GM12878 (cell line): Measurements from ENCODE around the gene MAP2K4. TPM values are rescaled to one million over a fixed set of nuclear protein-coding genes. Genes with fewer than 3 reads are reported as not detected.

Experiments used
- ATAC-seq: fragments of 200-7000 bp; cut with Tn5 transposase; 3 replicates; pipeline ENCODE4 v1.9.1; 2020; ENCODE audit warnings: mild to moderate bottlenecking, moderate library complexity
- BruUV-seq: library from RNA; stranded (reverse); fragments of 400-500 nt; replicated peaks from 2 replicates; lab custom pipeline; 2021; lab: Mats Ljungman, UMichigan
- CTCF ChIA-PET: fragments of 300-600 bp; sonication (Branson Sonifier 250); formaldehyde crosslinking; extraction: SDS; loops from one replicate; lab custom pipeline; 2021; ENCODE audit warnings: inconsistent platforms; lab: Yijun Ruan, JAX
- POLR2A ChIA-PET: fragments of 350-600 bp; formaldehyde crosslinking; extraction: SDS; loops from one replicate; lab custom pipeline; 2021; ENCODE audit warnings: inconsistent platforms; lab: Charles Lee
- RAD21 ChIA-PET: fragments of 300-600 bp; sonication (Branson Sonifier 250); formaldehyde crosslinking; loops from one replicate; lab custom pipeline; 2023; ENCODE audit warnings: antibody characterized with exemption; ENCODE audit not compliant: unreplicated experiment; lab: Charles Lee
- SMC1A ChIA-PET: fragments of 300-600 bp; sonication (Branson Sonifier 250); formaldehyde crosslinking; loops from one replicate; lab custom pipeline; 2023; ENCODE audit not compliant: unreplicated experiment, uncharacterized antibody; lab: Charles Lee
- DNase-seq: peaks from one replicate; pipeline ENCODE4 v3.0.0-alpha.2; 2011; ENCODE audit warnings: low read depth, low spot score
- FAIRE-seq: peaks from 3 replicates; lab custom pipeline; 2011; peaks lifted over from hg19 to GRCh38; lab: Jason Lieb, UNC
- H2AFZ ChIP-seq: 2 replicates; pipeline ENCODE4 v1.6.0; 2011; ENCODE audit warnings: low read depth, low read length, control low read depth; ENCODE audit not compliant: control insufficient read depth
- H3K27ac ChIP-seq: 2 replicates; pipeline ENCODE4 v1.5.1; 2011; ENCODE audit warnings: control low read depth; ENCODE audit not compliant: control insufficient read depth, insufficient read depth
- H3K27me3 ChIP-seq, 2 experiments: replicated peaks in 1 of 2; 2 replicates each; pipeline versions ENCODE4 v1.6.0 to v1.6.1; 2011; ENCODE audit warnings: low read length in 1 of 2; ENCODE audit not compliant: control insufficient read depth in 2 of 2, insufficient read depth in 2 of 2
- H3K36me3 ChIP-seq, 2 experiments: 2 replicates each; pipeline ENCODE4 v1.5.1; 2011; ENCODE audit warnings: low read length in 1 of 2; ENCODE audit not compliant: control insufficient read depth in 2 of 2, insufficient read depth in 2 of 2
- H3K4me1 ChIP-seq: 2 replicates; pipeline ENCODE4 v1.6.1; 2011; ENCODE audit warnings: mild to moderate bottlenecking, low read length, moderate library complexity, mixed read lengths; ENCODE audit not compliant: control insufficient read depth, insufficient read depth
- H3K4me2 ChIP-seq: 2 replicates; pipeline ENCODE4 v1.6.0; 2011; ENCODE audit warnings: control low read depth; ENCODE audit not compliant: control insufficient read depth, insufficient read depth
- H3K4me3 ChIP-seq: fragments of 200-600 bp; sonication (generic); 2 replicates; pipeline ENCODE4 v1.5.1; 2016
- H3K79me2 ChIP-seq: 2 replicates; pipeline ENCODE4 v1.6.0; 2011; ENCODE audit warnings: low read length; ENCODE audit not compliant: control insufficient read depth, insufficient read depth
- H3K9ac ChIP-seq: 2 replicates; pipeline ENCODE4 v1.8.0; 2011; ENCODE audit warnings: low read length, control low read depth, mixed read lengths; ENCODE audit not compliant: control insufficient read depth, insufficient read depth
- H3K9me3 ChIP-seq: replicated peaks from 3 replicates; pipeline ENCODE4 v1.5.1; 2011; ENCODE audit warnings: mild to moderate bottlenecking, low read length; ENCODE audit not compliant: control insufficient read depth, insufficient read depth
- H4K20me1 ChIP-seq: 2 replicates; pipeline ENCODE4 v1.6.0; 2011; ENCODE audit not compliant: control insufficient read depth, insufficient read depth
- BMI1 ChIP-seq: fragments of 450-650 bp; IDR thresholded peaks from 2 replicates; pipeline ENCODE4 v1.6.1; 2016; ENCODE audit warnings: mild to moderate bottlenecking, moderate library complexity, borderline replicate concordance
- CHD1 ChIP-seq: IDR thresholded peaks from 2 replicates; pipeline ENCODE4 v1.6.1; 2012; ENCODE audit warnings: low read depth, low read length, improper control_type of control experiment
- CUX1 ChIP-seq: IDR thresholded peaks from 2 replicates; pipeline ENCODE4 v1.6.1; 2012; ENCODE audit warnings: improper control_type of control experiment, low read depth, low read length; ENCODE audit not compliant: insufficient replicate concordance
- E2F4 ChIP-seq: IDR thresholded peaks from 2 replicates; pipeline ENCODE4 v1.6.1; 2012; ENCODE audit warnings: low read depth, low read length, improper control_type of control experiment
- EP300 ChIP-seq, 2 experiments: fragments of 150-350 bp in 1 of 2; IDR thresholded peaks; 2 replicates each; pipeline ENCODE4 v1.6.1; 2011 to 2012; ENCODE audit warnings: low read depth in 2 of 2, low read length in 2 of 2, borderline replicate concordance in 1 of 2, improper control_type of control experiment in 1 of 2, inconsistent platforms in 1 of 2; ENCODE audit not compliant: control insufficient read depth in 1 of 2
- NBN ChIP-seq: fragments of 450-650 bp; IDR thresholded peaks from 2 replicates; pipeline ENCODE4 v1.6.1; 2016
- RCOR1 ChIP-seq: conservative IDR thresholded peaks from 2 replicates; pipeline ENCODE4 v1.6.1; 2012; ENCODE audit warnings: low read depth, low read length, improper control_type of control experiment
- RELB ChIP-seq: fragments of 450-650 bp; IDR thresholded peaks from 2 replicates; pipeline ENCODE4 v1.6.1; 2017; ENCODE audit warnings: low read depth, mild to moderate bottlenecking, moderate library complexity
- SREBF2 ChIP-seq: IDR thresholded peaks from 2 replicates; pipeline ENCODE4 v1.6.1; 2012; ENCODE audit warnings: mild to moderate bottlenecking, low read length
- SRF ChIP-seq, 2 experiments: IDR thresholded peaks; 2 replicates each; pipeline ENCODE4 v1.6.1; 2011; ENCODE audit warnings: low read depth in 2 of 2, low read length in 2 of 2, mild to moderate bottlenecking in 1 of 2, moderate library complexity in 1 of 2
- ZBTB33 ChIP-seq: fragments of 450-650 bp; IDR thresholded peaks from 2 replicates; pipeline ENCODE4 v1.6.1; 2017; ENCODE audit warnings: mild to moderate bottlenecking
- ZSCAN29 ChIP-seq: fragments of 450-650 bp; IDR thresholded peaks from 2 replicates; pipeline ENCODE4 v1.6.1; 2017; ENCODE audit warnings: mild to moderate bottlenecking, moderate library complexity
- in situ Hi-C: fragments of 300-500 bp; cut with MboI; formaldehyde crosslinking; loops from 9 replicates; pipeline ENCODE4 v1.14.3; 2018; ENCODE audit warnings: mixed read lengths
- intact Hi-C: fragments of 100-400 bp; cut with micrococcal nuclease; formaldehyde crosslinking; loops from one replicate; pipeline ENCODE4 v1.14.2; 2022; ENCODE audit not compliant: unreplicated experiment
- polyA plus RNA-seq, 11 experiments: library from polyadenylated mRNA; depleted of rRNA in 4 of 11; unstranded in 6 of 11; stranded (reverse) in 5 of 11; fragments of >200 nt; fragmentation: Nextera tagmentation in 4 of 11; fragmentation: Illumina TruSeq in 1 of 11; extraction: Ambion mirVana in 4 of 11; extraction: Trizol in 1 of 11; gene quantifications; 1 replicate in 1 of 11; 2 replicates in 10 of 11; pipeline versions ENCODE4 v1.2.1 to v1.2.3, GENCODE V29; 2011 to 2016; ENCODE audit warnings: inconsistent platforms in 2 of 11, missing spikeins in 2 of 11, low read depth in 1 of 11
- total RNA-seq, 4 experiments: library from RNA; depleted of rRNA in 3 of 4; stranded (reverse); fragments of >200 nt in 3 of 4; fragmentation: Illumina TruSeq in 1 of 4; extraction: Trizol in 1 of 4; gene quantifications; 2 replicates each; pipeline versions ENCODE4 v1.2.1 to v1.2.3, GENCODE V29; 2013 to 2021

The MAP2K4 gene
- total and polyA plus RNA-seq, 10 of the 15 experiments (the other 5 are each of a cell fraction or from before 2014, with no cell fraction given), result 5.4 to 34.1 (median 25.5) TPM

- TF ChIP-seq CUX1, result no peak
Measured at GRCh38 chr17:12067485-12067884, 46.8 kb downstream of the MAP2K4 start (continued).

GRCh38 chr17:12068946-12069345 is 48.3 kb downstream of the MAP2K4 start:
- CTCF ChIA-PET, result no interaction called here
- in situ Hi-C loops, result no loop called here
- H3K9ac ChIP-seq, result no peak overlapping the region

More at GRCh38 chr17:12068946-12069345, 48.3 kb downstream of the MAP2K4 start:
- POLR2A ChIA-PET, result no interaction called here
- H3K27me3 ChIP-seq, result no peaks in the 10 kb centered on the region
- no peak overlapping the region for H2AFZ ChIP-seq
- ATAC-seq (no peak), FAIRE-seq (no peak), DNase-seq (no peak)
- H3K4me2 ChIP-seq, result no peak overlapping the region
- intact Hi-C loops, result no loop called here
- H3K9me3 ChIP-seq, result no peaks in the 10 kb centered on the region
- no TSS peak for BruUV-seq
- TF ChIP-seq SRF (IDR thresholded peaks at IDR 0.05; ENCODE audit: low read depth in 2 of 2, low read length in 2 of 2), result no peak
- no peak for TF ChIP-seq RELB
- no peak for TF ChIP-seq EP300 (IDR thresholded peaks at IDR 0.05; ENCODE audit: borderline replicate concordance in 1 of 2, control insufficient read depth in 1 of 2, low read depth in 2 of 2, low read length in 2 of 2)
- no peak for TF ChIP-seq ZBTB33
- TF ChIP-seq E2F4, result no peak
- no peak for TF ChIP-seq NBN
- TF ChIP-seq BMI1, result no peak
- TF ChIP-seq ZSCAN29, result no peak
- TF ChIP-seq CHD1, result no peak
- no peak for TF ChIP-seq RCOR1
- no peak for TF ChIP-seq SREBF2
- no peaks in the 10 kb centered on the region for H4K20me1 ChIP-seq
- no peaks in the 10 kb centered on the region for H3K79me2 ChIP-seq
- H3K27ac ChIP-seq, result no peak overlapping the region
- H3K4me3 ChIP-seq, result no peak overlapping the region
- RAD21 ChIA-PET, result no interaction called here
- no peaks in the 10 kb centered on the region for H3K4me1 ChIP-seq
- H3K36me3 ChIP-seq, result no peaks in the 10 kb centered on the region; a peak in 2 of 4 replicates
- SMC1A ChIA-PET, result no interaction called here
